Effector memory CD4-positive, alpha-beta T cell (primary cell): ENCODE measurements around the gene ME2.
A peak's percentile ranks its signal among the peaks of the same experiment; 100 is the strongest.
"Not testable (repeated sequence)": the region's sequence is repeated elsewhere in the genome, so short reads cannot be mapped to it uniquely, and the experiment has no call there.

Experiments used
- DNase-seq, 3 donors: peaks; one replicate each; pipeline ENCODE4 v3.0.0-alpha.2; 2020
- H3K27ac ChIP-seq: 2 replicates; pipeline ENCODE4 v1.7.0; 2013; ENCODE audit warnings: mild to moderate bottlenecking, low read length, moderate library complexity; ENCODE audit not compliant: insufficient read depth, poor library complexity, severe bottlenecking
- H3K27me3 ChIP-seq: replicated peaks from 2 replicates; pipeline ENCODE4 v1.7.0; 2013; ENCODE audit warnings: mild to moderate bottlenecking, low read length; ENCODE audit not compliant: insufficient read depth, control insufficient read depth, poor library complexity, severe bottlenecking
- H3K36me3 ChIP-seq: 2 replicates; pipeline ENCODE4 v1.7.0; 2013; ENCODE audit warnings: mild to moderate bottlenecking, low read length, moderate library complexity; ENCODE audit not compliant: control insufficient read depth, insufficient read depth
- H3K4me1 ChIP-seq: 2 replicates; pipeline ENCODE4 v1.7.0; 2013; ENCODE audit warnings: low read length, mild to moderate bottlenecking; ENCODE audit not compliant: control insufficient read depth, insufficient read depth, poor library complexity, severe bottlenecking
- H3K4me3 ChIP-seq: 2 replicates; pipeline ENCODE4 v1.7.0; 2013; ENCODE audit warnings: low read length, low read depth, mild to moderate bottlenecking; ENCODE audit not compliant: insufficient read depth, poor library complexity, severe bottlenecking
- H3K9me3 ChIP-seq: 2 replicates; pipeline ENCODE4 v1.7.0; 2013; ENCODE audit warnings: mild to moderate bottlenecking, low read length, moderate library complexity; ENCODE audit not compliant: control insufficient read depth

The ME2 gene

GRCh38 chr18:50961974-50962373, 83.1 kb downstream of the ME2 start:
- DNase-seq: no peak
- H3K36me3 ChIP-seq: no peaks in the 10 kb centered on the region
- no peak overlapping the region for H3K4me3 ChIP-seq
- H3K4me1 ChIP-seq: no peaks in the 10 kb centered on the region
- no peaks in the 10 kb centered on the region for H3K27me3 ChIP-seq
- H3K27ac ChIP-seq: no peak overlapping the region
- H3K9me3 ChIP-seq: peaks cover 8% of the 10 kb centered on the region

GRCh38 chr18:50967714-50968661, 89.1 kb downstream of the ME2 start, which contains the start of gene ELAC1:
TSS of gene ELAC1 (plus strand) at chr18:50968040. CDS start at chr18:50974405, 6,365 bp downstream.
- Histone ChIP-seq H3K27me3 (no peaks in the 10 kb centered on the region), H3K9me3 (no peaks in the 10 kb centered on the region), H3K4me3 (peak within 1 kb of the TSS; percentile 70), H3K36me3 (no peaks in the 10 kb centered on the region), H3K27ac (peak within 1 kb of the TSS; percentile 87), H3K4me1 (peaks cover 3% of the 10 kb centered on the region)
- DNase-seq: peak; percentile 31 to 41 (median 39)

GRCh38 chr18:50969448-50969847, 90.5 kb downstream of the ME2 start:
- no peaks in the 10 kb centered on the region for H3K36me3 ChIP-seq
- no peak overlapping the region for H3K4me3 ChIP-seq
- no peaks in the 10 kb centered on the region for H3K27me3 ChIP-seq
- no peaks in the 10 kb centered on the region for H3K9me3 ChIP-seq
- peaks cover 3% of the 10 kb centered on the region for H3K4me1 ChIP-seq
- DNase-seq: no peak
- no peak overlapping the region for H3K27ac ChIP-seq

- Histone ChIP-seq H3K27ac (no peak overlapping the region), H3K36me3 (peaks cover 6% of the 10 kb centered on the region), H3K27me3 (no peaks in the 10 kb centered on the region), H3K9me3 (no peaks in the 10 kb centered on the region), H3K4me1 (peaks cover 3% of the 10 kb centered on the region), H3K4me3 (no peak overlapping the region)
- DNase-seq: no peak
Observed at GRCh38 chr18:50970006-50970405, 91.1 kb downstream of the ME2 start.

- H3K9me3 ChIP-seq, H3K4me3 ChIP-seq, DNase-seq, H3K4me1 ChIP-seq, H3K27me3 ChIP-seq, H3K27ac ChIP-seq: not testable (repeated sequence)
- H3K36me3 ChIP-seq: peaks cover 22% of the 10 kb centered on the region
Observed at GRCh38 chr18:50972404-50972803, 93.5 kb downstream of the ME2 start.

- H3K27ac ChIP-seq: no peak overlapping the region
- H3K4me1 ChIP-seq: no peaks in the 10 kb centered on the region
- H3K27me3 ChIP-seq: no peaks in the 10 kb centered on the region
- H3K36me3 ChIP-seq: peaks cover 23% of the 10 kb centered on the region
- no peak for DNase-seq
- no peak overlapping the region for H3K4me3 ChIP-seq
- H3K9me3 ChIP-seq: peaks cover 3% of the 10 kb centered on the region
Observed at GRCh38 chr18:50973367-50974126, 94.6 kb downstream of the ME2 start.

- Histone ChIP-seq H3K27ac (no peak overlapping the region), H3K36me3 (peaks cover 23% of the 10 kb centered on the region), H3K9me3 (peaks cover 3% of the 10 kb centered on the region), H3K27me3 (no peaks in the 10 kb centered on the region), H3K4me3 (no peak overlapping the region), H3K4me1 (no peaks in the 10 kb centered on the region)
- no peak for DNase-seq
Observed at GRCh38 chr18:50977037-50977760, 98.3 kb downstream of the ME2 start.

- H3K36me3 ChIP-seq: peaks cover 8% of the 10 kb centered on the region
- H3K4me3 ChIP-seq: no peak overlapping the region
- H3K9me3 ChIP-seq: peaks cover 3% of the 10 kb centered on the region
- no peak for DNase-seq
- no peaks in the 10 kb centered on the region for H3K27me3 ChIP-seq
- no peaks in the 10 kb centered on the region for H3K4me1 ChIP-seq
- H3K27ac ChIP-seq: no peak overlapping the region
Observed at GRCh38 chr18:50981381-50981780, 102.5 kb downstream of the ME2 start.

- no peak for DNase-seq
- H3K36me3 ChIP-seq: peaks cover 7% of the 10 kb centered on the region
- H3K4me3 ChIP-seq: no peak overlapping the region
- no peaks in the 10 kb centered on the region for H3K4me1 ChIP-seq
- H3K9me3 ChIP-seq: peaks cover 2% of the 10 kb centered on the region
- no peaks in the 10 kb centered on the region for H3K27me3 ChIP-seq
- H3K27ac ChIP-seq: no peak overlapping the region
Observed at GRCh38 chr18:50982086-50982801, 103.3 kb downstream of the ME2 start.
